NCI-H2196 treated with DMSO at 0.1 percent for 48 hours (cell line): Measurements from ENCODE around the gene SYNC.
A peak's percentile ranks its signal among the peaks of the same experiment; 100 is the strongest.
"Not testable (repeated sequence)": the region's sequence is repeated elsewhere in the genome, so short reads cannot be mapped to it uniquely, and the experiment has no call there.

Experiments
- DNase-seq: peaks from one replicate; lab custom pipeline; 2025; ENCODE audit not compliant: unreplicated experiment; lab: John Stamatoyannopoulos, UW

Gene SYNC

GRCh38 chr1:32695098-32695904 lies 7.3 kb downstream of the SYNC start:
- no peak for DNase-seq

DNA sequence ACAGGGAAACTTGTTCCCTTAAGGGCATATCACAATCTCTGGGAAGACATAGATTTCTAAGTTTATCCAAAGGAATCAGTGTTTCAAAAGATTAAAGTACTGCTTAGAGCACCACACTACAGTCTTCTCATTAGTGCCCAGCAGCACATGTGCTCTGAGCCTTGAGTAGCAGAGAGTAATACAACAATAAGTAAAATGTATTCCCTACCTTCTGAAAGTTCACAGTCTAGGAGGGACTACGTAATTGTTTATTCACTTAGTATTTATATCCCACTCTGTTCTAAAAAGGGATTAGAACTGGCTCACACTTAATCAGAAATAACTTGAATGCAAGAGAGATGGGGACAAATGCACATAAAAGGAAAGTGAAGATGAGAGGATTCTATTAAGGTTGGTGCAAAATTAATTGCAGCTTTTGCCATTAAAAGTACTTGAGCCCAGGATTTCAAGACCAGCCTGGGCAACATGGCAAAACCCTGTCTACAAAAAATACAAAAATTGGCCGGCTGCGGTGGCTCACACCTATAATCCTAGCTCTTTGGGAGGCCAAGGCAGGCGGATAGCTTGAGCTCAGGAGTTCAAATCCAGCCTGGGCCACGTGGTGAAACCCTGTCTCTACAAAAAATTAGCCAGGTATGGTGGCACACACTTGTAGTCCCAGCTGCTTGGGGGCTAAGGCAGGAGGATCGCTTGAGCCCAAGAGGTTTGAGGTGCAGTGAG lies 9.0 kb downstream of the SYNC start:
- no peak for DNase-seq

DNA sequence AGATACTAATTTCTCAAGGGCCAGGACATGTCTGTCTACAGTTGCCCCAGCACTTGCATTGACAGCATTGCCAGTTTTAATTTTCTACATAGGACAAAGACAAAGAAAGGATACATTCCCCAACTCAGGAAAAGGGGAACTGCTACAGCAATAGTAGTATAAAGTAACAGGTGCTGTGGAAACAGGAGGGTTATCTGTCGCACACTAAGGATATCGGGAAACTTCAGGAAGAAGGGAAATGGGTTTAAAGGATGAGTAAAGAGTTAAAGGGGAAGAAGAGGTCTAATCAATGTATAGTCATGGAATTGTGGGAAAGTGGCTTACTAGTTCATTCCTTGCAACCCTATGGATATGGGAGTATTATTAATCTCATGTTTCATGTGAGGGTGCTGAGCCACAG lies 16.2 kb downstream of the SYNC start:
- no peak for DNase-seq

- no peak for DNase-seq
Measured at GRCh38 chr1:32685498-32685897, 17.1 kb downstream of the SYNC start.

DNA sequence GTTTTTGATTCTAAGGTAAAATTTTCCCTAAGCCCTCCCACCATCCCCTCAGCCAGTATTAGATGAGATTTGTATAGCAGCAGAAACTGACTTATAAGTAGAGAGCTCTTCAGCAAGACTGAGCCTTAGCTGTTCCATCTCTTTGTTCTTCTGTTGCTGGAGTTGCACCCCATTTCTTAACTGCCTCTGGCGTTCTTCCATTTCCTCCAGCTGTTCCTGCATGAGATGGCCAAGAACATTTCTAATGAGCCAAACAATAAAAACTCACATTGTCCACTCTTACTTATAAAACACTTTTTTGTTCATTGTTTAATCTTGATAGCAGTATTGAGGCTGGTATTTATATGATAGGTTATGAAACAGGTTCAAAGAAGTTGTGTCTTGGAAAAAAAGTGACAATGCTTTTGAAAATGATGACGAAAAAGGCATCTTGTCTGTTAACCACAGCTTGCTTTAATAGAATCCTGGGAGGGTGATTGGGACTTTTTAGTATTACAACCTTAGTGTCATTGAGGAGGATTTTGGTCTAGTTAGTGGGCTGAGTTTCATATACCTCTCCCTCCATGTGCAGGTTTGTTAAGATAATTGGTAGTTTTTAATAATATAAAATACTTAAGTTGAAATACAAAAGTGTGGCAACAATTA lies 18.3 kb downstream of the SYNC start:
- no peak for DNase-seq

- DNase-seq: no peak
Measured at GRCh38 chr1:32683397-32683796, 19.2 kb downstream of the SYNC start.

- no peak for DNase-seq
Measured at GRCh38 chr1:32681999-32682398, 20.6 kb downstream of the SYNC start.

DNA sequence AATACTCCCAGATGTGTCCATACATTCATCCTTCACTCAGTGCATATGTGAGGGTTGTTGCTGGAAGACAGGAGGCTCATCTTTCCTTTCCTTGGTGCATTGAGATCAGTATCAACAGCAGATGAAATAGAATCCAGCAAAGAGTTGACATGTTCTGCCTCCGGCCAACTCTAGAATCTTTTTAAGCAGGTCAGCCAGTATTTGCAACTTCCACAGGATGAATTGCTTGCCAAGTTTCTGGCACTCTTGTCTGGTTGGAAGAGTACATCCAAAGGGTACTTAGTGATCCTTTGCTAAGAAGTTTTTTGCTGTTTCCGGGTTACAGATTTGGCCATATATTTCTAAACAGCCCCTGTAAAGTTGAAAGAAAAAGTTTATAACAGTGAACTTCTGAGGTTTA lies 21.1 kb downstream of the SYNC start:
- DNase-seq: no peak

DNA sequence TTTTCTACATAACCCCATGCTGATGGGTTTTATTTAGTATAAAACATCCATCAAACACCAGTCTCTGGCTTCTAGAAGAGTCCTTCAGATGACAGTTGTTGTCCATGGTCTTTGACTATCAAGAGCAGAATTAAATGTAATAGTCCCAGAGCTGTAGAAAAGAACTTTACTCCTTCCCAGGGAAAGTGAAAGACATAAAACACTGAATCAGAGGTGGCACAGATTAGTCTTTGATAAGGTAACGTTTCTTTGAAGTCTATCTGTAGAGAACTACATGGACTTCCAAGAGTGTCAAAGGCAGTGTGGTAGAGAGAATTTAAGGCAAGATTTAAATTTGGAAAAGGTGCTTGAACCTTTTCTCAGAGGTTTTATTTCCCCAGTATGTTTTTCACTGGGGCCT lies 21.9 kb downstream of the SYNC start:
- DNase-seq: no peak

- DNase-seq: not testable (repeated sequence)
Measured at GRCh38 chr1:32679993-32680392, 22.6 kb downstream of the SYNC start.

DNA sequence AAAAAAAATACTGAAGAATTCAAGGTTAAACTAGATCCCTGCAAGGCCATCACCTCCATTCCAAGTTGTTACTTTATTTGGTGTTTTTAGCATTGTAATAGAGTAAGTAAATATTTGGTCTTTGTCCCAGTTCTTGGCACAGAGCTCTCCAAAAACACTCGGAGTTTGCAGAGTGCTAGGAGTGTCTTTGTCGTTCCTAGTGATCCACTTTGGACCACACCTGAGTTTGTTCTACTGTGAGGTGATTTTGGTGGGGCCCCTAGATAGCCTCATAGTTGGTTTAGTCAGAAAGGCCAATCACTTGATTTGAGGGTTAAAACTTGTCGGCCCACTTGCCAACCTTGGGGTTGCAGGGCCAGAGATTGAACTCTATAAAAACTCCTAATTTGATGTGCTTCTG lies 25.6 kb downstream of the SYNC start:
- no peak for DNase-seq

DNA sequence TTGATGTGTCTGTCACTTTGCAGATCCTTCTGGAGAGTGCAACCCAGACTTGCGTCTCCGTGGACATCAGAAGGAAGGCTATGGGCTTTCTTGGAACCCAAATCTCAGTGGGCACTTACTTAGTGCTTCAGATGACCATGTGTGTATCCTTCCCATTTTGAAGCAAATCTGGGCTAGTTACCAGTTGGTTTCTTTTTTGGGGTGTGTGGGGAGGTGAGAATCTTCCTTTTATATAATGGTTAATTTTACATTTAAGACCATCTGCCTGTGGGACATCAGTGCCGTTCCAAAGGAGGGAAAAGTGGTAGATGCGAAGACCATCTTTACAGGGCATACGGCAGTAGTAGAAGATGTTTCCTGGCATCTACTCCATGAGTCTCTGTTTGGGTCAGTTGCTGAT lies 33.9 kb downstream of the SYNC start:
- DNase-seq: not testable (repeated sequence)

DNA sequence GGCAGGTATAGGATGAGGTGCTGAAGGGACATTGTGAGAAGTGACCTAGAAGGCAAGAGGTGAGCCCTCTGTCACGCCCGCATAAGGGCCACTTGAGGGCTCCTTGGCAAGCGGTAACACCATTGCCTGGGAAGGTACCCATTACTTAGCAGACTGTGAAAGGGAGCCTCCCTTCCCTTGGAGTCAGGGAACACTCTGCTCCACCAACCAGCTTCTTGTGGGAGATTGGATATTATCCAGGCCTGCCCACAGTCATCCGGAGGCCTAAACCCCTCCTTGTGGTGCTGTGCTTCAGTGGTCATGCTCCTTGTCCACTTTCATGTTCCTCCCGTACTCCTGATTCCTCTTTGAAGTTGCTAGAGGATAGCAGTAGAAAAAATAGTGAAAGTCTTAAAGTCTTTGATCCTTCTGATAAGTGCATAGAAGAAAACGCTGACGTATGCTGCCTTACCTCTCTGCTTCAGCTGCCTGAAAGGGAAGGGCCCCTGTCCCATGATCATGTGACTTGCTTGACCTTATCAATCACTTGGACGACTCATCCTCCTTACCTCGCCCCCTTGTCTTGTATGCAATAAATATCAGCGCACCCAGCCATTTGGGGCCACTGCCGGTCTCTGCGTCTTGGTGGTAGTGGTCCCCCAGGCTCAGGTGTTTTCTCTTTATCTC lies 35.5 kb downstream of the SYNC start:
- no peak for DNase-seq

DNA sequence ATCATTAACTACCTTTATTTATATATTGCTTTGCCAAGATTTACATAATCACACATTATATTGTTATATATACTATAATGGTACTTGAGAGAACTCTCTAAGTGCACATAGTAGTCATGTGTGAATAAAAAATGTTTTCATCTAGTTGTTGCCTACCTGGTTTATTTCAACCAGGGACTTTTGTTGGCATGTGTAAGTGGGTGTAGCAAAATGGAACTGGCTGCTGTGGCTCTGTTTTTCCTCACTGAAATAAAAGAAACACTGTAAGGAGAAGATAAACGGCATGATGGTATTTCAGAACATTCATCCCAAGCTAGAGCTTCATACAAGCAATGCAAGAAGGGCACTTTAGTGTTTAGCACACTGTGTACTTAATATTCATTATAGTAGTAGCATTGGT lies 36.7 kb downstream of the SYNC start:
- DNase-seq: no peak

DNA sequence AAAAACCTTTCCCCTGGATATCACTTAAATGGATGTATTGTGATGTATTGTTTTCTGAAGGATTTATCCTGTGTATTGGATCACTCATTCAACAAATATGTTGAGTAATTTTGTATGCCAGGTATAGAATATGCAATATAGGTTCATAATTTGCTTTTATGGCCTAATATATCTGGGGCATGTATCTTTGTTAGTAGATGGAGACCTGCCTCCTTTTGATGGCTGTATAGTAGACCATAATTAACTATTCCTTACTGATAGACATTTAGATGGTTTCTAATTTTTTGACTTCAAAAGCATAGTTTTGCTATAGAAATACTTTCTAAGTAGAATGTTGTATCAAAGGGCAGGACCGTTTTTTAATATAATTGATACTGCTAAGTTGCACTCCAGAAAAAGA lies 43.0 kb downstream of the SYNC start:
- no peak for DNase-seq

- no peak for DNase-seq
Measured at GRCh38 chr1:32652244-32652962, 50.2 kb downstream of the SYNC start.

GRCh38 chr1:32651461-32652073 lies 51.0 kb downstream of the SYNC start:
- DNase-seq: no peak

DNA sequence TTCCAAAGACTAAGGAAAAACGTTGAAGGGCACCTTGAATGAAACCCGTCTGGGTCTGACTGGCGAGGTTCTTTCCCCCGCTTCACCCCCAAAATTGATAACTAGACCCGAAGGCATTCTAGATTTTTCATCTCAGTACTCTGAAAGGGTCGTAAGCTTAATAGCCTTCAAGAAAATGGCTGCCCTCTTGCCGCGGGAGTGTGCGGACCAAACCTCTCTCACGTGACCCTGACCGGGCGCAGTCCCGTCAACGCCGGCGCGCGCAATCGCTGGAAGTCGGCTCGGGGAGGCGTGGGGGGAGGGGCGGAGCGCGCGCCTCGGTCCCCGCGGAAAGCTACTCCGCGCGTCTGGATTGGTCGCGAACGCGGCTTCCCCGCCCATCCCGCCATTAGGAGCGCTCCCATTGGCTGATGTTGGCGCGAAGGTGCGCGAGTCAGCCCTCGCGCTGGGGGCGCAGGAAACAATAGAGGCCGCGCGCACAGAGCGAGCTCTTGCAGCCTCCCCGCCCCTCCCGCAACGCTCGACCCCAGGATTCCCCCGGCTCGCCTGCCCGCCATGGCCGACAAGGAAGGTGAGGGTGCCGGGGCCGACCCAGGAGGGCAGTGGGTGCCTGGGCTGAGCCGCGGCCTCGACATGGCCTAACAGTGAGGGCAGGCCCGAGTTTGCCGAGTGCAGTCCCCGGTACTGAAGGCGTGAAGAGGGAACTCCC lies 51.7 kb downstream of the SYNC start, which contains the start of gene RBBP4:
RBBP4 (plus strand) TSS at position 457 of the 709 bp plus-strand sequence; CDS start at position 556, 99 bp downstream.
- peak; percentile 99 for DNase-seq

DNA sequence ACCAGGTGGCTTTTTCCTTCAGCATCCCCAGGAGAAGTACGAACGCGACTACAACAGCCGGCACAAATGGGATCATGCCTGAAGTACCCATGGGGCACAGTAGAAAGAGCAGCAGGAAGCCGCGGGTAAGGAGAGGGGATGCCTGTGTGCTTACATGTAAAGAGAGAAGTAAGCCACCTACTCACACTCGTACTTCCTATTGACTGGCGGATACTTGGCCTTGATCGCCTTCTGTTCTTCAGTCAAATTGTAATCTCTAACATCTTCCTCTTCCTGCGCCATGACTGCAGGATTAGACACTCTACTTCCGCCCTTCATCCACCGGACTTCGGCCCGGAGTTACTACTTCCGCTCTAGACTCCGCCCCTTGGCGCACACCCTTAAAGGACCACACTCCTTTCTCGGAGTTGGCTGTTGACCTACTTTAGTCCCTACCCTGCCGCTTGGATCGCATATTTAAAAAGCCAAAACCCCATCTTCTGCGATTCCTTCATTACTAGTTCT lies 52.3 kb downstream of the SYNC start, which contains the start of gene ZBTB8OS:
ZBTB8OS (minus strand) TSS at position 303 of the 504 bp plus-strand sequence; CDS start at position 282, 21 bp downstream.
- DNase-seq: peak; percentile 88
